ENCODE data around the gene ARHGAP27. TPM values are rescaled to one million over a fixed set of nuclear protein-coding genes. Genes with fewer than 3 reads are reported as not detected.
A peak's percentile ranks its signal among the peaks of the same experiment; 100 is the strongest.

The ARHGAP27 gene
- total and polyA plus RNA-seq, 2 of the 13 experiments (the other 11 are each of a cell fraction or from before 2014, with no cell fraction given): 15.5 to 18.9 TPM

DNA sequence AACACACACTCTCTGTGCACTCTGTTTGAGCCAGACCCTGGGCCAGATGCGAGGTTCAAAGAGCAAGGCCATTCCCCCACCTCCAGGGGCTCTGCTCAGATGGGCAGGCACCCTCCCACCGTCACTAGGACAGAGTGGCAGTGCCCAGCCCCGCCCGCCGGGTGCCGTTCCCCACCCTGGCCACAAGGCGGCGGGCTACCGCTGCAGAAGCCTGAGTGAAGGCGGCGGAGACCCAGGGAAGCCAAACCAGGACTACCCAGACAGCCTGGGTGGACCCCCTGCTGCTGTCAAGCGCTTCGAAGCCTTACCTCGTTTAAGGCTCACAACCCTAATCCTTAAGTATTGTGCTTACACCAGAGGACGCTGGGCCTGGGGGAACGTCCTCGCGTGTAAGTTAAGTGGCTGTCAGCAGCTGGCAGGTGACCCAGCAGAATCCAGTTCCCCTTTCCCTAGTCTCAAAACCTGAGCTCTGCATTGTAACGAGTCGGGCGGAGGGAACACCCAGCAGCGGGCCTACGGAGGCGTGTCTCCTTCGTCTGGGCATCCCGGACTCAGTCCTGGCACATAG, 4.5 kb downstream of the ARHGAP27 start (continued):
- TF ChIP-seq SYNCRIP (IDR thresholded peaks at IDR 0.05; ENCODE audit: insufficient read depth, low read depth, low read length) (no peak), ZNF816 (CRISPR knock-in tag; IDR thresholded peaks at IDR 0.05; ENCODE audit: borderline replicate concordance) (no peak), KMT2A (CRISPR knock-in tag; IDR thresholded peaks at IDR 0.05) (no peak), BRCA1 (CRISPR knock-in tag; IDR thresholded peaks at IDR 0.05) (no peak), U2AF2 (IDR thresholded peaks at IDR 0.05; ENCODE audit: low read depth, low read length) (no peak), ZNF616 (CRISPR knock-in tag; IDR thresholded peaks at IDR 0.05; ENCODE audit: low read depth) (no peak), ONECUT2 (CRISPR knock-in tag; IDR thresholded peaks at IDR 0.05) (0 out of 2 replicates have a peak, but pooled peaks have one; percentile 18), SMAD3 (CRISPR knock-in tag; IDR thresholded peaks at IDR 0.05) (peak; percentile 58; the same call in 1 of the 2 replicates), NFYC (CRISPR knock-in tag; IDR thresholded peaks at IDR 0.05) (no peak), SNAPC2 (CRISPR knock-in tag; IDR thresholded peaks at IDR 0.05) (0 out of 2 replicates have a peak, but pooled peaks have one; percentile 36), ZNF879 (CRISPR knock-in tag; IDR thresholded peaks at IDR 0.05) (no peak), CC2D1A (CRISPR knock-in tag; IDR thresholded peaks at IDR 0.05) (no peak), NFKB2 (CRISPR knock-in tag; IDR thresholded peaks at IDR 0.05; ENCODE audit: borderline replicate concordance) (peak; percentile 54; the same call in 1 of the 2 replicates), EZH2 (conservative IDR thresholded peaks at IDR 0.05; ENCODE audit: low read depth, low read length) (no peak), RXRB (CRISPR knock-in tag; IDR thresholded peaks at IDR 0.05; ENCODE audit: borderline replicate concordance) (peak; percentile 61; the same call in 1 of the 2 replicates), CBX1 (IDR thresholded peaks at IDR 0.05; ENCODE audit: low read depth) (no peak), MEIS2 (CRISPR knock-in tag; IDR thresholded peaks at IDR 0.05) (peak; percentile 47; the same call in 1 of the 2 replicates), ARID2 (CRISPR knock-in tag; IDR thresholded peaks at IDR 0.05; ENCODE audit: borderline replicate concordance) (no peak), ZBTB7A (CRISPR knock-in tag; IDR thresholded peaks at IDR 0.05) (no peak; the same call in 1 of the 2 replicates), SAP130 (CRISPR knock-in tag; IDR thresholded peaks at IDR 0.05; ENCODE audit: low read depth) (peak; percentile 72), ZNF367 (CRISPR knock-in tag; IDR thresholded peaks at IDR 0.05; ENCODE audit: borderline replicate concordance) (no peak), ZNF3 (CRISPR knock-in tag; IDR thresholded peaks at IDR 0.05) (no peak), ZNF431 (CRISPR knock-in tag; IDR thresholded peaks at IDR 0.05; ENCODE audit: borderline replicate concordance, low read depth) (no peak)
- TF ChIP-seq, protein P1, sequence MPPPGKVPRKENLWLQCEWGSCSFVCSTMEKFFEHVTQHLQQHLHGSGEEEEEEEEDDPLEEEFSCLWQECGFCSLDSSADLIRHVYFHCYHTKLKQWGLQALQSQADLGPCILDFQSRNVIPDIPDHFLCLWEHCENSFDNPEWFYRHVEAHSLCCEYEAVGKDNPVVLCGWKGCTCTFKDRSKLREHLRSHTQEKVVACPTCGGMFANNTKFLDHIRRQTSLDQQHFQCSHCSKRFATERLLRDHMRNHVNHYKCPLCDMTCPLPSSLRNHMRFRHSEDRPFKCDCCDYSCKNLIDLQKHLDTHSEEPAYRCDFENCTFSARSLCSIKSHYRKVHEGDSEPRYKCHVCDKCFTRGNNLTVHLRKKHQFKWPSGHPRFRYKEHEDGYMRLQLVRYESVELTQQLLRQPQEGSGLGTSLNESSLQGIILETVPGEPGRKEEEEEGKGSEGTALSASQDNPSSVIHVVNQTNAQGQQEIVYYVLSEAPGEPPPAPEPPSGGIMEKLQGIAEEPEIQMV (CRISPR knock-in tag; IDR thresholded peaks at IDR 0.05; ENCODE audit: low read depth): no peak
- TF ChIP-seq, protein P2, sequence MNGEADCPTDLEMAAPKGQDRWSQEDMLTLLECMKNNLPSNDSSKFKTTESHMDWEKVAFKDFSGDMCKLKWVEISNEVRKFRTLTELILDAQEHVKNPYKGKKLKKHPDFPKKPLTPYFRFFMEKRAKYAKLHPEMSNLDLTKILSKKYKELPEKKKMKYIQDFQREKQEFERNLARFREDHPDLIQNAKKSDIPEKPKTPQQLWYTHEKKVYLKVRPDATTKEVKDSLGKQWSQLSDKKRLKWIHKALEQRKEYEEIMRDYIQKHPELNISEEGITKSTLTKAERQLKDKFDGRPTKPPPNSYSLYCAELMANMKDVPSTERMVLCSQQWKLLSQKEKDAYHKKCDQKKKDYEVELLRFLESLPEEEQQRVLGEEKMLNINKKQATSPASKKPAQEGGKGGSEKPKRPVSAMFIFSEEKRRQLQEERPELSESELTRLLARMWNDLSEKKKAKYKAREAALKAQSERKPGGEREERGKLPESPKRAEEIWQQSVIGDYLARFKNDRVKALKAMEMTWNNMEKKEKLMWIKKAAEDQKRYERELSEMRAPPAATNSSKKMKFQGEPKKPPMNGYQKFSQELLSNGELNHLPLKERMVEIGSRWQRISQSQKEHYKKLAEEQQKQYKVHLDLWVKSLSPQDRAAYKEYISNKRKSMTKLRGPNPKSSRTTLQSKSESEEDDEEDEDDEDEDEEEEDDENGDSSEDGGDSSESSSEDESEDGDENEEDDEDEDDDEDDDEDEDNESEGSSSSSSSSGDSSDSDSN (CRISPR knock-in tag; IDR thresholded peaks at IDR 0.05): peak; percentile 65; the same call in 1 of the 2 replicates
- TF ChIP-seq, protein P3, sequence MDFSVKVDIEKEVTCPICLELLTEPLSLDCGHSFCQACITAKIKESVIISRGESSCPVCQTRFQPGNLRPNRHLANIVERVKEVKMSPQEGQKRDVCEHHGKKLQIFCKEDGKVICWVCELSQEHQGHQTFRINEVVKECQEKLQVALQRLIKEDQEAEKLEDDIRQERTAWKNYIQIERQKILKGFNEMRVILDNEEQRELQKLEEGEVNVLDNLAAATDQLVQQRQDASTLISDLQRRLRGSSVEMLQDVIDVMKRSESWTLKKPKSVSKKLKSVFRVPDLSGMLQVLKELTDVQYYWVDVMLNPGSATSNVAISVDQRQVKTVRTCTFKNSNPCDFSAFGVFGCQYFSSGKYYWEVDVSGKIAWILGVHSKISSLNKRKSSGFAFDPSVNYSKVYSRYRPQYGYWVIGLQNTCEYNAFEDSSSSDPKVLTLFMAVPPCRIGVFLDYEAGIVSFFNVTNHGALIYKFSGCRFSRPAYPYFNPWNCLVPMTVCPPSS (IDR thresholded peaks at IDR 0.05): no peak

Data from HepG2 (cell line).